Choroid plexus epithelial cell (primary cell): ENCODE measurements around the gene URB1.

Experiments
- DNase-seq: peaks from one replicate; pipeline ENCODE4 v3.0.0-alpha.2; 2010; ENCODE audit warnings: low read depth
- H3K4me3 ChIP-seq: 2 replicates; pipeline ENCODE4 v1.5.1; 2011; ENCODE audit warnings: low read depth, mild to moderate bottlenecking, control low read depth, low read length, moderate library complexity
- CTCF ChIP-seq: conservative IDR thresholded peaks from 2 replicates; pipeline ENCODE4 v1.5.1; 2011; ENCODE audit warnings: low read depth, mild to moderate bottlenecking, control low read depth, inconsistent platforms, low read length, moderate library complexity

URB1 gene

DNA sequence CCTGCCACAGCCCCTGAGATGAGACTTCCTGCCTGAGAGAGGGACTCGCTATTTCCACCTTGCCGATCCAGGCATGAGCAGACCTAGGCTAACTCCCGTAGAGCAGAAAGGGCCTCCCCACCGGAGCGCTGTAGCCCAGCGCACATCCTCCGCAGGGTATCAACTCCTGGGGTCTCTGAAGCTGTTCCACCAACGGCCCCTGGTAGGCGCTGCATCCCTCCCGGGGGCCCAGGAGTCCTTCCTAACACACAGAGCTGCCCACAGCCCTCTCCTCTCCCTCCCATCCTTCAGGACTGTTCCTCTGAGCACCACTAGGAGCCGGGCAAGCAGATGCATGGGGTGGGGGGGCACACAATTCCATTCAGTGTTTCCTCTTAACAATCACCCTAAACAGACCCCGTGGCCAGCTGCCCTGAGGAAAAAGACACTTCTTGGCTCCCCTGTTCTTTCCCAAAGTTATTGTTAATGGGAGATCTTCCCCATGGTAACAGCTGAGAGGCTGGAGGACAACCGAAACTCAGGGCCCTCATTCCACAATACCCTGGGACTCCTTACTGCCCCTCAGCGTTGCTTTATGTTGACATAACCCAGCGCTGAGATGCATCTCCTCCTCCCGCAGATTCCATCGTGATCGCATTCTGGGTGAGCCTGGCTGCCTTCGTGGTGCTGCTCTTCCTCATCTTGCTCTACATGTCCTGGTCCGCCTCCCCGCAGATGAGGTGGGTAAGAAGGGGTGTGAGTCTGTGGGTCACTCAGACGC lies 86.6 kb downstream of the URB1 start:
- peak; percentile 51 for TF ChIP-seq CTCF
- DNase-seq, result peak; percentile 43
- no peak overlapping the region for H3K4me3 ChIP-seq

DNA sequence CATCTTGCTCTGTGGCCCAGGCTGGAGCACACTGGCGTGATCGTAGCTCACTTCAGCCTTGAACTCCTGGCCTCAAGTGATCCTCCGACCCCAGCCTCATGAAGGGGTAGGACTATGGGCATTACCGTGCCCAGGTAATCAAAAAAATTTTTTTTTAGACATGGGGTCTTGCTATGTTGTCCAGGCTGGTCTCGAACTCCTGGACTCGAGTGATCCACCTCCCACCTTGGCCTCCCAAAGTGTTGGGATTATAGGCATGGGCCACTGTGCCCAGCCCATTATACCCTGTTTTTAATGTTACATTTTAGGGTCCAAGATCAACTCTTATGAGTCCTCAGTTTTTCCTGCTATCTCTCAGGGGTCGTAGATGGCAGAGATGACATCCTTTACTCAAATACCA lies 87.8 kb downstream of the URB1 start:
- no peak for DNase-seq
- no peak overlapping the region for H3K4me3 ChIP-seq
- no peak for TF ChIP-seq CTCF

DNA sequence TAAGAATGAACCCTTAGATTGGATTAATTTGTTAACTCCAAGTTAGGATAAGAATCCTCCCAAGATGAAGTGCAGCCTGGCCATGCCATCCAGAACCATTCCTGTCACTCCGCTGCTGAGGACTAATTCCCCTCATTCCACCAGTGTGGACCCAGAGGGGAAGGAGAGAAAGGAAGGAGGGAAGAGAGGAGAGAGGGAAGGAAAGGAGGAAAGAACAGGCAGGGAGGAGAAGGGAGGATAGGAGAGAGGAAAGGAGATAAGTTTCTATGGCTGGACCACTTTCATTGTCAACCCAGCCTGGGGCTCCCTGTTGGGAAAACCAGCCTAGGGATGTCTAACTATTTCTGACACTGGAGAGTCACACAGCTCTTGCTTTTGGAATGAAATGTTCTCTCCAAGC lies 89.4 kb downstream of the URB1 start:
- H3K4me3 ChIP-seq, result no peak overlapping the region
- no peak for TF ChIP-seq CTCF
- no peak for DNase-seq

DNA sequence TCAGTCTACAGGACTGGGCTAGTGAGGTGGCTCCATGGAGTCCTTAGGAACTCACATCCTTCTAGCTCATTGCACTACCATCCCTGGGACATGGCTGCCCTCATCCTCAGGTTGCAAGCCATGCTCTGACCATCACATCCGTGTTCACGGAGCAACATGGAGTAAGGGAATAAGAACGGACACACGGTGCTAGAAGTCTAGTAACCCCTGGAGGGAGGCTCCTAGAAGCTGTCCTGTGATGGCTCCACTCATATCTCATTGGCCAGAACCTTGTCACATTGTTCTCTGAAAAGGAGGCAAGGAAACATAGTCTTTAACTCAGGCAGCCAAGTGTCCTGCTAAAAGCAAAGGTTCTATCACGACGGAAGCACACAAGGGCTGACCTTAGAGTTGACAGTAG lies 90.3 kb downstream of the URB1 start:
- DNase-seq, result no peak
- no peak for TF ChIP-seq CTCF
- H3K4me3 ChIP-seq, result no peak overlapping the region

- no peak for DNase-seq
- H3K4me3 ChIP-seq, result no peak overlapping the region
- TF ChIP-seq CTCF, result no peak
These were observed 91.2 kb downstream of the URB1 start for GRCh38 chr21:32301596-32301995.

GRCh38 chr21:32300117-32300681 lies 92.6 kb downstream of the URB1 start:
- no peak overlapping the region for H3K4me3 ChIP-seq
- TF ChIP-seq CTCF, result no peak
- DNase-seq, result no peak

DNA sequence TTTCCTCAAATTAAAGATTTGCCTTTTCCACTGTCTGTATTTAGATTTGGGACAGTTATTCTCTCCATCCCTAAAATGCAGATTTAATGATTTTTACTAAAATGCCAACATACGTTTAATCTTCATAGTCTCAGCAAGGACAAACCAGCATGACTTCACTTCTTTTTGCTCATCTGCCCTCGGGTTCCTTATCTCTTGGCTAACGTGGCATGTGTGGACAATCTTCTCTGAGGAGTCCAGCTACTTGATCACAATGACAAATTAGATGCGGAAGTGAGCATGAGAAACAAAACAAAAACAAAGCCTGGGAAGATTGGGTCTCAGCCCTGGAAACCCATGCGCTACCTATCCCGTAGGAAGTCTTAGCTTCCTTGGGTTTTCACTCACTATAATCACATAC lies 93.1 kb downstream of the URB1 start:
- DNase-seq, result no peak
- no peak overlapping the region for H3K4me3 ChIP-seq
- TF ChIP-seq CTCF, result no peak
